ENCODE results near the gene ZBED4. TPM values are rescaled to one million over a fixed set of nuclear protein-coding genes. Genes with fewer than 3 reads are reported as not detected.

ZBED4 gene
- total and polyA plus RNA-seq, 12 donors = 2.6 to 5.9 (median 4.2) TPM

GRCh38 chr22:49926916-49927315 lies 73.3 kb downstream of the ZBED4 start:
- ATAC-seq (no peak), DNase-seq (no peak)
- no peak for TF ChIP-seq CTCF (IDR thresholded peaks at IDR 0.05)
- WGBS, 2 donors = 74 to 81% methylated on average over 17 to 18 of the region's 18 CpGs
- peaks cover 0 to 43% (median 0%) of the 10 kb centered on the region in 9 donors for H3K36me3 ChIP-seq
- peaks cover 0 to 10% (median 6%) of the 10 kb centered on the region in 7 donors for H3K27me3 ChIP-seq
- H3K27ac ChIP-seq = no peak overlapping the region
- H3K9me3 ChIP-seq = no peaks in the 10 kb centered on the region
- intact Hi-C loops (cut with DNase I) = loop anchor here in 4 of 10 donors (5.0 to 10.0 kb wide), 4 partner anchors 68 to 280 kb away; no protein-coding TSS in a partner anchor
- H3K4me1 ChIP-seq = peaks cover 8 to 33% (median 24%) of the 10 kb centered on the region in 9 donors
- H3K4me3 ChIP-seq = no peak overlapping the region

- no peak for TF ChIP-seq CTCF (IDR thresholded peaks at IDR 0.05)
- ATAC-seq (no peak), DNase-seq (no peak)
- H3K9me3 ChIP-seq = no peaks in the 10 kb centered on the region
- H3K27ac ChIP-seq = no peak overlapping the region
- H3K4me3 ChIP-seq = no peak overlapping the region
- intact Hi-C loops (cut with DNase I) = loop anchor here in 6 of 10 donors (2.0 to 10.0 kb wide), 5 partner anchors 67 to 280 kb away; no protein-coding TSS in a partner anchor
- H3K4me1 ChIP-seq = peaks cover 8 to 40% (median 29%) of the 10 kb centered on the region in 9 donors
- peaks cover 0 to 40% (median 0%) of the 10 kb centered on the region in 9 donors for H3K36me3 ChIP-seq
- WGBS, 2 donors = 94 to 95% methylated on average over 25 to 26 of the region's 26 CpGs
- H3K27me3 ChIP-seq = peaks cover 0 to 10% (median 6%) of the 10 kb centered on the region in 7 donors
Observed at GRCh38 chr22:49927483-49928184, 74.0 kb downstream of the ZBED4 start.

GRCh38 chr22:49928185-49928495 lies 74.5 kb downstream of the ZBED4 start:
- Histone ChIP-seq H3K9me3 (no peaks in the 10 kb centered on the region), H3K36me3 (peaks cover 0 to 37% (median 0%) of the 10 kb centered on the region in 9 donors), H3K4me3 (no peak overlapping the region), H3K4me1 (peaks cover 8 to 45% (median 33%) of the 10 kb centered on the region in 9 donors), H3K27ac (no peak overlapping the region), H3K27me3 (peaks cover 0 to 10% (median 6%) of the 10 kb centered on the region in 7 donors)
- DNase-seq (no peak), ATAC-seq (no peak)
- intact Hi-C loops (cut with DNase I) = loop anchor here in 6 of 10 donors (2.0 to 10.0 kb wide), 5 partner anchors 67 to 279 kb away; no protein-coding TSS in a partner anchor
- no peak for TF ChIP-seq CTCF (IDR thresholded peaks at IDR 0.05)
- 90 to 94% methylated on average over 8 of the region's 8 CpGs for WGBS, 2 donors

- Histone ChIP-seq H3K27ac (no peak overlapping the region), H3K27me3 (peaks cover 0 to 10% (median 6%) of the 10 kb centered on the region in 7 donors), H3K4me3 (no peak overlapping the region), H3K4me1 (peaks cover 11 to 51% (median 38%) of the 10 kb centered on the region in 9 donors), H3K36me3 (peaks cover 0 to 31% (median 0%) of the 10 kb centered on the region in 9 donors), H3K9me3 (no peaks in the 10 kb centered on the region)
- ATAC-seq (no peak), DNase-seq (no peak)
- no peak for TF ChIP-seq CTCF (IDR thresholded peaks at IDR 0.05)
- 41% methylated on average over 32 to 38 of the region's 38 CpGs for WGBS, 2 donors
- intact Hi-C loops (cut with DNase I) = loop anchor here in 7 of 10 donors (1.0 to 10.0 kb wide), 6 partner anchors 66 to 279 kb away; no protein-coding TSS in a partner anchor
Observed at GRCh38 chr22:49928555-49929210, 75.0 kb downstream of the ZBED4 start.
